WERI-Rb-1 (cell line): ENCODE results near the gene NF1.

Source experiments
- DNase-seq: peaks from one replicate; pipeline ENCODE4 v3.0.0-alpha.2; 2020
- H3K27ac ChIP-seq: fragments of 250-450 bp; sonication (Bioruptor Pico); 2 replicates; pipeline ENCODE4 v1.5.1; 2020; ENCODE audit warnings: mild to moderate bottlenecking, moderate library complexity
- H3K27me3 ChIP-seq: fragments of 250-450 bp; sonication (Bioruptor Pico); 2 replicates; pipeline ENCODE4 v1.5.1; 2021; ENCODE audit warnings: mild to moderate bottlenecking, low read depth, moderate library complexity; ENCODE audit not compliant: insufficient read depth, severe bottlenecking
- H3K36me3 ChIP-seq: fragments of 250-450 bp; sonication (Bioruptor Pico); 2 replicates; pipeline ENCODE4 v1.5.1; 2020; ENCODE audit warnings: mild to moderate bottlenecking, moderate library complexity
- H3K4me3 ChIP-seq: 2 replicates; pipeline ENCODE4 v1.5.1; 2011; ENCODE audit warnings: low read depth, mild to moderate bottlenecking, control low read depth, low read length
- H3K9me3 ChIP-seq: fragments of 250-450 bp; sonication (Bioruptor Pico); 2 replicates; pipeline ENCODE4 v1.5.1; 2021; ENCODE audit warnings: mild to moderate bottlenecking, moderate library complexity; ENCODE audit not compliant: severe bottlenecking
- TF ChIP-seq, protein P1 (sequence below): IDR thresholded peaks from 2 replicates; pipeline ENCODE4 v1.5.1; 2011; ENCODE audit warnings: low read depth, mild to moderate bottlenecking, control low read depth, inconsistent platforms, low read length

Gene NF1

DNA sequence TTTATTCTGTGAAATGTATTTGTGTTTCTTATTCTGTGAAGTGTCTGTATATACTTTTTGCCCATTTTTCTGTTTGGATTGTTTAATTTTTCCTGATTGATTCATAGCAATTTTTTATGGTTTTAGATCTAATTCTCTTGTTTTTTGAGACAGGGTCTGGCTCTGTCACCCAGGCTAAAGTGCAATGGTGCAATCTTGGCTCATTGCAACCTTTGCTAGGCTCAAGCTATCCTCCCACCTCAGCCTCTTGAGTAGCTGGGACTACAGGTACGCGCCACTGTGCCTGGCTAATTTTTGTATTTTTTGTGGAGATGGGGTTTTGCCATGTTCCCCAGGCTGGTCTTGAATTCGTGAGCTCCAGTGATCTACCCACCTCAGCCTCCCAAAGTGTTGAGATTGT, 31.5 kb downstream of the NF1 start:
- Histone ChIP-seq H3K36me3 (no peaks in the 10 kb centered on the region), H3K27ac (no peak overlapping the region), H3K9me3 (no peaks in the 10 kb centered on the region), H3K4me3 (no peak overlapping the region), H3K27me3 (no peaks in the 10 kb centered on the region)
- no peak for DNase-seq
- TF ChIP-seq, protein P1, sequence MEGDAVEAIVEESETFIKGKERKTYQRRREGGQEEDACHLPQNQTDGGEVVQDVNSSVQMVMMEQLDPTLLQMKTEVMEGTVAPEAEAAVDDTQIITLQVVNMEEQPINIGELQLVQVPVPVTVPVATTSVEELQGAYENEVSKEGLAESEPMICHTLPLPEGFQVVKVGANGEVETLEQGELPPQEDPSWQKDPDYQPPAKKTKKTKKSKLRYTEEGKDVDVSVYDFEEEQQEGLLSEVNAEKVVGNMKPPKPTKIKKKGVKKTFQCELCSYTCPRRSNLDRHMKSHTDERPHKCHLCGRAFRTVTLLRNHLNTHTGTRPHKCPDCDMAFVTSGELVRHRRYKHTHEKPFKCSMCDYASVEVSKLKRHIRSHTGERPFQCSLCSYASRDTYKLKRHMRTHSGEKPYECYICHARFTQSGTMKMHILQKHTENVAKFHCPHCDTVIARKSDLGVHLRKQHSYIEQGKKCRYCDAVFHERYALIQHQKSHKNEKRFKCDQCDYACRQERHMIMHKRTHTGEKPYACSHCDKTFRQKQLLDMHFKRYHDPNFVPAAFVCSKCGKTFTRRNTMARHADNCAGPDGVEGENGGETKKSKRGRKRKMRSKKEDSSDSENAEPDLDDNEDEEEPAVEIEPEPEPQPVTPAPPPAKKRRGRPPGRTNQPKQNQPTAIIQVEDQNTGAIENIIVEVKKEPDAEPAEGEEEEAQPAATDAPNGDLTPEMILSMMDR, result no peak

- DNase-seq, result no peak
- no peaks in the 10 kb centered on the region; the same call in 1 of the 2 replicates for H3K36me3 ChIP-seq
- H3K27me3 ChIP-seq, result no peaks in the 10 kb centered on the region
- no peak overlapping the region for H3K4me3 ChIP-seq
- TF ChIP-seq, protein P1, result no peak
- H3K9me3 ChIP-seq, result no peaks in the 10 kb centered on the region
- H3K27ac ChIP-seq, result no peak overlapping the region
Observed at GRCh38 chr17:31128241-31128640, 33.5 kb downstream of the NF1 start.

DNA sequence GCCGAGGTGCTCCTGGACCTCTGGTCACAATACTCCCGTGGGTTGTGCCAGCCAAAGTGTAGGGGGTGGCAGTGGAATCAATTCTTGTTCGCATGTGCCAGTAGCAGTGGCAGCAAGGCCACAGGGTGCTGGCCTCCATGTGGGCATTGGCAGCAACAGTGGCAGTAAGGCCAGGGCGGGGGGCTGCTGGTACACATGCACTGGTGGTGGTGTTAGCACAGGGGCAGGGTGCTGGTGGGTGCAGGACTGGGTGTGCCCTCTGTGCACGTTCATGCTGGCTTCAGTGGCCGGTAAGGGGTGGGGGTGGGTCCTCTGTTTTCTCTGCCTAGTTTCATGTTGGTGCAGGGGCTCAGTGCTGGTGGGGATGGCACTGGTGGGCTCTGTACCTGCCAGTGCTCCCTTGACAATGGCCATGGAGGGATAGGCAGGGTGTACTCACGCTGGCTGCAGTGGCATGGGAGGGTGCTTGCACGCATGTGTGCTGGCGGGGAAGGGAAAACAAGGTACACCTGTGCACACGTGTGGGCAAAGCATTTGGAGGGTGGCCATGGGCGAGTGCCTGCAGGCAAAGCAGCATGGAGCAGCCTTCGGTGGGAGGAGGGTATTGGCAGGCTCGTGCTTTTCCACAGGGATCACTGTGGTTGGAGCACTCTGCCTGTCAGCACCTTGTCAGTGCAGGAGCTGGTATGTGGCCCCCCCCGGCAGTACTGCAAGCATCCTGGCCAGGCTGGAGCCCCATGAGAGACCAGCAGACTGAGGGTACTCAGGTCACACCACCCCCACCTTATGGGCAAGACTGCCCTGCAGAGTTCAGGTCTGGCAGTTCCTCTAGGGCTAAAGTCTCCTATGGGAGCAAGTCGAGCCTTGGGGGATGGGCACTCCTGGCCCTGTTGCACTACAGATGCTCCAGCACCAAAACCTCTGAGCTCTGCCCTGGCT, 35.8 kb downstream of the NF1 start:
- no peak for DNase-seq
- TF ChIP-seq, protein P1, result no peak
- no peaks in the 10 kb centered on the region for H3K9me3 ChIP-seq
- no peaks in the 10 kb centered on the region for H3K27me3 ChIP-seq
- H3K4me3 ChIP-seq, result no peak overlapping the region
- no peaks in the 10 kb centered on the region; the same call in 1 of the 2 replicates for H3K36me3 ChIP-seq
- H3K27ac ChIP-seq, result no peak overlapping the region

DNA sequence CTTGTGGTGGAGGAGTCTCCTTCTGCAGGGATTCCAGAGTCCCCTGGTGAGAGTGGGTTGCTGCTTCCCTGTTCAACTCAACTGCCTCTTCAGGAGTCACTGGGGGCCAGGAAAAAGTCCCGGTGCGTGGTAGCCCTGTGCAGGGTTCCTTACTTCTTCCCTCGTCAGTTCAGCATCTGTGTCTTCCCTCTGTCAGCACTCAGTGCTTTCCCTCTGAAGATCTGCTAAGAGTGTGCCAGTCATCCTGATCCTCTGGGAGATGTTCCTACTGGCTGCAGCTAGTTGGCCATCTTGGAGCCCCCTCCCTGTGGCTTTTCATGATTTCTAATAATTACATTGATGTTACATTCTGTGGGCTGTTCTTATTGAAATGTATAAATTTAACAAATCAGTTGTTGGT, 36.5 kb downstream of the NF1 start:
- Histone ChIP-seq H3K27me3 (no peaks in the 10 kb centered on the region), H3K4me3 (no peak overlapping the region), H3K36me3 (no peaks in the 10 kb centered on the region; the same call in 1 of the 2 replicates), H3K9me3 (no peaks in the 10 kb centered on the region), H3K27ac (no peak overlapping the region)
- TF ChIP-seq, protein P1, result no peak
- no peak for DNase-seq

- TF ChIP-seq, protein P1, result no peak
- H3K27me3 ChIP-seq, result no peaks in the 10 kb centered on the region
- H3K4me3 ChIP-seq, result no peak overlapping the region
- H3K27ac ChIP-seq, result no peak overlapping the region
- DNase-seq, result no peak
- H3K9me3 ChIP-seq, result no peaks in the 10 kb centered on the region
- H3K36me3 ChIP-seq, result no peaks in the 10 kb centered on the region; the same call in 1 of the 2 replicates
Observed at GRCh38 chr17:31132977-31133376, 38.2 kb downstream of the NF1 start.

DNA sequence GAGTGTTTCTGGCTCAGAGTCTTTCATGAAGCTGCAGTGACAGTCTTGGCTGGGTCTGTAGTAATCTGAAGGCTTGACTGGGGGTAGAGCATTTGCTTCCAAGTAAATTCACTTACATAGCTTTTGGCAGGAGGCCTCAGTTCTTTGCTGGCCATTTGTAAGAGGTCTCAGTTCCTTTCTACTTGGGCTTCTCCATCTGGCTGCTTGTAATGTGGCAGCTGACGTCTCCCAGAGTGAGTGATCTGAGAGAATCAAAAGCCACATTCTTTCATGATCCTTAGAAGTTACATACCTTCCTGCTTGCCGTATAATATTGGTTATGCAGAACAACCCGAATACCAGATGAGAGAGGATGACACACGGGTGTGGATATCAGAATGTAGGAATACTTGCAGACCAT, 39.8 kb downstream of the NF1 start:
- Histone ChIP-seq H3K27ac (no peak overlapping the region), H3K36me3 (no peaks in the 10 kb centered on the region; the same call in 1 of the 2 replicates)

More for the DNA sequence above, 39.8 kb downstream of the NF1 start:
- no peaks in the 10 kb centered on the region for H3K9me3 ChIP-seq
- no peaks in the 10 kb centered on the region for H3K27me3 ChIP-seq
- DNase-seq, result no peak
- H3K4me3 ChIP-seq, result no peak overlapping the region
- TF ChIP-seq, protein P1, result no peak
